ENCODE data around the gene TRMT13.

DNA sequence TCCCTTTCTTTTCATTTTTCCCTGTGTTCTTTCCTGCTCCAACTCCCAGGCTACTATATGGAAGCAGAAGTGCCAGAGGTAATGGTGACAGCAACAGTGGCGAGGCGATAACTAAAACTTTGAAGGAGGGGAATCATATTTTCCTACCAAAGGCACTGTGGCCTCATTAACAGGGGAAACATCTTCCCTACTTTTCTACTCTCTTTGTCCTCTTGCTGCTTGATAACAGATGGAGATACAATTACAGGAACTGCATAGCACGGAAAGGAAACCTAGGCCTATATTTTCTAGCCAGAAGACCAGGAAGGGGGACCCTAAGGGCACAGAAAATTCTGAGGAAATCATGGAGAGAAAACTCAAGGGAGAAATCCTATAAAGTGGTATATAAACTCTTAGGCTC, 42.5 kb upstream of the TRMT13 start:
- TF ChIP-seq ZNF274 (IDR thresholded peaks at IDR 0.05; ENCODE audit: low read depth, low read length) (no peak), SUZ12 (IDR thresholded peaks at IDR 0.05; ENCODE audit: extremely low read depth, insufficient read depth, insufficient read length) (no peak)

All from NT2/D1 (cell line).